HG02798 (cell line): Measurements from ENCODE around the gene TNFSF11.

Source experiments
- ATAC-seq: cut with Tn5 transposase; IDR thresholded peaks from one replicate; pipeline ENCODE4 v1.9.1; 2021; ENCODE audit warnings: mild to moderate bottlenecking; ENCODE audit not compliant: unreplicated experiment, poor library complexity

TNFSF11 gene

GRCh38 chr13:42651936-42652641, 78.1 kb downstream of the TNFSF11 start:
- no peak for ATAC-seq

GRCh38 chr13:42652642-42653415, 78.9 kb downstream of the TNFSF11 start:
- no peak for ATAC-seq

- ATAC-seq = no peak
Observed at GRCh38 chr13:42653679-42654078, 79.7 kb downstream of the TNFSF11 start.

- ATAC-seq = no peak
Observed at GRCh38 chr13:42654212-42654611, 80.3 kb downstream of the TNFSF11 start.

- no peak for ATAC-seq
Observed at GRCh38 chr13:42654722-42655121, 80.8 kb downstream of the TNFSF11 start.

- no peak for ATAC-seq
Observed at GRCh38 chr13:42656161-42656560, 82.2 kb downstream of the TNFSF11 start.

GRCh38 chr13:42656958-42657357, 83.0 kb downstream of the TNFSF11 start:
- no peak for ATAC-seq
